Activated T-cell treated with anti-CD3 and anti-CD28 coated beads for 48 hours (primary cell): ENCODE data around the gene SCNM1.
"Not testable (repeated sequence)": the region's sequence is repeated elsewhere in the genome, so short reads cannot be mapped to it uniquely, and the experiment has no call there.

Source experiments
- DNase-seq: peaks from one replicate; pipeline ENCODE4 v3.0.0-alpha.2; 2020; ENCODE audit warnings: low read depth

Gene SCNM1

DNA sequence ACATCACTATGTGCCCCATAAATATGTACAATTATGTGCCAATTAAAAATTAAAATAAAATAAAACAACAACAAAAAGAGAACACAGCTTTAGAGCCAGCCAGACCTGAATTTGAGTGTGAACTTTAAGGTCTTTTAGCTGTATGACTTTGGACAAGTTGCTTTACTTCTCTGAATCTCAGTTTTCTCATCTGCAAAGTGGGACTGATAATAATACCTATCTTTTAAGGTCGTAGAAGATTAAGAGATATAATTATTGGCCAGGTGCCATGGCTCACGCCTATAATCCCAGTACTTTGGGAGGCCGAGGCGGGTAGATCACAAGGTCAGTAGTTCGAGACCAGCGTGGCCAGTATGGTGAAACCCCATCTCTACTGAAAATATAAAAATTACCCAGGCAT is 27.4 kb downstream of the SCNM1 start:
- no peak for DNase-seq

DNA sequence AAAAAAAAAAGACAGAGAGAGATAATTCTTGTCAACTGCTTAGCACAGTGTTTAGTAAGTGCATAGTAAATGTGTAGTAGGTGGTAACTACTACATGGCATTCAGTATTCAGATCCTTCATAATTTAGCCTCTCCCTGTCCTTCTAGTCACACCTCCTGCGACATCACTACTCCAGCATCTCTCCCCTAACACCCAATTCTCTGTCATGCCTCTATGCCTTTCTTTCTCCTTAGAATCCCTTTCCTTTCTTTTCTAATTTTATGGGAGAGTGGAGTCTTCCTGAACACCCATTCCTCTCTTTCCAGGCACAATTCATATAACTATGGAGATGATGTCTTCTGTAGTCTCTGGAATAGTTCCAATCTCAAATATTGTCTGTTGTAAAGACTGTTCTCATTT is 27.9 kb downstream of the SCNM1 start:
- no peak for DNase-seq

DNA sequence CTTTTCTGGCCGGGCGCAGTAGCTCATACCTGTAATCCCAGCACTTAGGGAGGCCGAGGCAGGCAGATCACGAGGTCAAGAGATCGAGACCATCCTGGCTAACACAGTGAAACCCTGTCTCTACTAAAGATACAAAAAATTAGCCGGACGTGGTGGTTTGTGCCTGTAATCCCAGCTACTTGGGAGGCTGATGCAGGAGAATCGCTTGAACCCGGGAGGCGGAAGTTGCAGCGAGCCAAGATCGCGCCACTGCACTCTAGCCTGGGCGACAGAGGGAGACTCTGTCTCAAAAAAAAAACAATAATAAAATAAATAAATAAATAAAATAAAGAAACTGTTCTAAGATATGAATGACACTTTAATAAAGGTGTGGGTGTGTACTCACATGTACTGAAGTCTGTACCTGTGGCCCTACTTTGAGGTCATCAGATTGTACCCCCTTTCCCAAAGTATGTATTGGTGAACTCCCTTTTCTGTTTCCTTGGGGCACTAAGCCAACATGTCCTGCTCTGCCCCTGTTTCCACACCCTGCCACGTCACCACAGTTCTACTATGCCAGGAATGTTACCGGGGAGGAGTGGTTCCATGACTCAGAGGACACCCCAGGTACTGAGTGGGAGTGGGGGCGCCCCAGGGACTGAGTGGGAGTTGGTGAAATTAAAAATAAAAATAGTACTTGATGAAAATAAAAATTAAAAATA is 29.1 kb downstream of the SCNM1 start:
- DNase-seq, result not testable (repeated sequence)

DNA sequence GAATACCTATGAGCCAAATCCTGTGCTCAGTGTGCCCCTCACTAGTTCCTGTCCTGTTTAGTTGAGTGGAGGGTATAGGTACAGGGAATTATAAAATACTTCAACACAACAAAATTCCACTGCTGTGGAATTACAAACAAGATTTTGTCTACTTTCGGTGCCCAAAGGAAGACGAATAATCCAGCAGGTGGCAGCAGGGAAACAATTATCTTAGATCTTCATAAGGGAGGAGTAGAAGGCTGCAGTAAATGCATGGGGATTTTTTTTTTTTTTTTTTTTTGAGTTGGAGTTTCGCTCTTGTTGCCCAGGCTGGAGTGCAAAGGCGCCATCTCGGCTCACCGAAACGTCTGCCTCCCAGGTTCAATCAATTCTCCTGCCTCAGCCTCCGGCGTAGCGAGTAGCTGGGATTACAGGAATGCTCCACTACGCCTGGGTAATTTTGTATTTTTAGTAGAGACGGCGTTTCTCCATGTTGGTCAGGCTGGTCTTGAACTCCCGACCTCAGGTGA is 30.4 kb downstream of the SCNM1 start:
- DNase-seq, result no peak

DNA sequence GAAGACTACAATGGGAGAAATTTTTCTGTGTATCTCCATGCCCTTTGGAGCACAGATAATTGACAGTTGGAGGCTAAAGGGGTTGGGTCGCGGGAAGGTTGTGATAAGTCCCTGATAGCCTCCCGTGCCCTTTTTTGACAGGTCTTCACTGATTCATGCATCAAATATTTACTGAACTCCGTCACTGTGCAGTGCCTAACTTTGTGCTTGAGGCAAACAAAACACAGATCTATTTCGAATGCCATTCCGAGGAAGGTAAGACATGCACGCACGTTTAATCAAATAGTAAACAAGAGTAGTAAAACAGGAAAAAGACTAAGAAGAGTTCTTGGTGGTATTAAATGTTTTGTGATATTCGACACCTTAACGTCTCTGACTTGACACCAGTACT is 31.9 kb downstream of the SCNM1 start:
- DNase-seq, result no peak

DNA sequence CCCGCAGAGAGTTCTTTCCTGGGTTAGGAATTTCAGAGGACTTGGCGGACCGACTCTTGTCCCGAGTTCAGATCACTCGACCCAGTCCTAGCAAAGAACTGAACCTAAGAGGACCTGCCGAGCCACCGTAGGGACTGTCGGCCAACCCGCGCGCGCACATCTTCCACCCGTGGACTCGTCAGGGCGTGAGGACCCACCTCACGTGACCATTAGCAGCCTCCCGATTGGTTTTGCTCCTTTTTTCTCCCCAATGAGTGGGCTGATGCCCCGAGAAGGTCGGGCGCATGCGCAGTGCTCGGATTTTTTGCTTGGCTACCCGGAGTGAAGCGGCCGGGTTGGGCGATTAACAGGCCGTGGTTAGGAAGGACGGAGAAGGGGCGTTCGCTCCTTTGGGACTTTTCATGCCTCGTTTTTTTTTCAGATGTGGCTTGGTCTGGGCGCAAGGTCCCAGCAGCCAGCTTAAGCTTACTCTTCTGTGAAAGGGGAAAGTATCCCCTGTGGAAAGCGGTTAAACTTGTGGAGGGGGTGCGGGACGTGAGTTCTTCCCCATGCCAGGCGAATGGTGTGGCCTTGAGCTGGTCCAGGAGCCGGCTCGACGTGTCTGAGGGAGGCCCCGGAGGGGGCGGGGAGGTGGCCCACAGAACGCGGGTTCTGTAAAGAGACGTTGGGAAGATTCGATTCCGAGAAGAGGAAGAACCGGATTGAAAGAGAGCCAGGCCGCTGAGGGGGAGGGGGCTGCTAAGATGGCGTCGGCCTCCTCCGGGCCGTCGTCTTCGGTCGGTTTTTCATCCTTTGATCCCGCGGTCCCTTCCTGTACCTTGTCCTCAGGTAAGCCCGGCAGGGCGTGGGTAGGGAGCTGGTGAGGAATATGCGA is 32.5 kb downstream of the SCNM1 start, which contains the start of gene PIP5K1A:
Gene PIP5K1A (plus strand): TSS at position 299 of the 874 bp plus-strand sequence. CDS start 445 bp downstream, at position 744.
- peak; percentile 94 for DNase-seq

DNA sequence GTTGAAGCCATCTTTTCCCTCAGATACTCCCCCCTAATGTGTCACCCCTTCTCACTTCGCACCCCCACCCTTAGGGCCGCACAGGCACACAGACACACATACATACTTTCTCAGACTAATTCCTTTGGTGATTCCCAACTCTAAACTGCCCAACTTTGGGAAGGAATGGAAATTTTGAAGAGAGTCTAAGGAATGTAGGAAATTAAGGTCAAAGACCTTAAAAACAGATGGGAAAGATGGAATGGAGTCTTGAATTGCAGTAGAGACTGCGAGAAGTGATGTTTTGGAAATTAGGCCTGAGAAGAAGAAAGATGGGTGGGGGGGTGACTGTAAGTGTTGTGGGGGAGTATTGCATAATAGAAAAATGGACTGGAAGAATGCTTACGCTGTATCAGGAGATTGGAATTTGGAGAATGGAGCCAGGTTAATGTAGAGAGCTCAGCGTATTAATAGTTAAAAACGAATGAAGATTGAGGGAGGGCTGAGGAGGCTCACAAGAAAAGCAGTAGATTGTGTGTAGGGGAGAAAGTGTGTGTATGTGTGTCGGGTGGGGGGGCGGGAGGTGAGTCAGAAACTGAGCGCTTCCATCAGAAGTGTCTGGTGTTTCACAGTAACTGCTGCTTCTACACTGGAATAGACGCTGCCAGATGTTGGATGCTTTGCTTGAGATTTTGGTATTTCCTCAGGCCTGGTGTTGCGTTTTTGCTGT is 34.1 kb downstream of the SCNM1 start:
- DNase-seq, result no peak

DNA sequence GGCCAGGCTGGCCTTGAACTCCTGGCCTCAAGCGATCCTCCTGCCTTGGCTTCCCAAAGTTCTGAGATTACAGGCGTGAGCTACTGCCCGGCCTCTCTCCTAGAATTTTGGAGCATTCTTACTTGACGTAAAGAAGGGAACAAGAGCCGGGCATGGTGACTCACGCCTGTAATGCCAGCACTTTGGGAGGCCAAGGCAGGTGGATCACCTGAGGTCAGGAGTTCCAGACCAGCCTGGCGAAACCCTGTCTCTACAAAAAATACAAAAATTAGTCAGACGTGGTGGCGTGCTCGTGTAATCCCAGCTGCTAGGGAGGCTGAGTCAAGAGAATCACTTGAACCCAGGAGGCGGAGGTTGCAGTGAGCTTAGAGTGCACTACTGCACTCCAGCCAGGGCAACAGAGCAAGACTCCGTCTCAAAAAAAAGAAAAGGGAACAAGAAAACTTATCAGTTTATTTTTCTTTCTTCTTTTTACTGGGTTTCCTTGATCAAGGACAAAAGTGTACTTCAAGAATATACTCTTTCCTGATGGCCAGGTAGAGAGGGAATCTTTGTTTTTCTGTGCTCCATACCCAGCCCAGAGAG is 39.5 kb downstream of the SCNM1 start:
- not testable (repeated sequence) for DNase-seq

DNA sequence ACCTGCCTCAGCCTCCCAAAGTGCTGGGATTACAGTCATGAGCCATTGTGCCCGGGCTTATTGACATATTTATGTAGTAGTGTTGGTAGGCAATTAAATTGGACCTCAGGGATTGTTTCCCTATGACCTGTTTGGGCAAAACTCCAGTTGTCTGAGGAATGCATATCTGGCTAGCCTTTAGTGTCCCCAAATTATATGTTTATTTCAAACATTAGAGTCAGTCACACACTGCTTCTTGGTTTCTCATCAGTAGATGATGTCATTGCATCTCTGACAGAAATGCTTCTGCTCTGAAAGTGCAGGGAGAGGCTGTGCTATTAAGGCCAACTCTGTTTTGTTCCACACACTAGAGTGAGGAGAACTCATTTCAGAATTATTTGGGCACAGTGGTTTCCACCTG is 44.9 kb downstream of the SCNM1 start:
- no peak for DNase-seq

DNA sequence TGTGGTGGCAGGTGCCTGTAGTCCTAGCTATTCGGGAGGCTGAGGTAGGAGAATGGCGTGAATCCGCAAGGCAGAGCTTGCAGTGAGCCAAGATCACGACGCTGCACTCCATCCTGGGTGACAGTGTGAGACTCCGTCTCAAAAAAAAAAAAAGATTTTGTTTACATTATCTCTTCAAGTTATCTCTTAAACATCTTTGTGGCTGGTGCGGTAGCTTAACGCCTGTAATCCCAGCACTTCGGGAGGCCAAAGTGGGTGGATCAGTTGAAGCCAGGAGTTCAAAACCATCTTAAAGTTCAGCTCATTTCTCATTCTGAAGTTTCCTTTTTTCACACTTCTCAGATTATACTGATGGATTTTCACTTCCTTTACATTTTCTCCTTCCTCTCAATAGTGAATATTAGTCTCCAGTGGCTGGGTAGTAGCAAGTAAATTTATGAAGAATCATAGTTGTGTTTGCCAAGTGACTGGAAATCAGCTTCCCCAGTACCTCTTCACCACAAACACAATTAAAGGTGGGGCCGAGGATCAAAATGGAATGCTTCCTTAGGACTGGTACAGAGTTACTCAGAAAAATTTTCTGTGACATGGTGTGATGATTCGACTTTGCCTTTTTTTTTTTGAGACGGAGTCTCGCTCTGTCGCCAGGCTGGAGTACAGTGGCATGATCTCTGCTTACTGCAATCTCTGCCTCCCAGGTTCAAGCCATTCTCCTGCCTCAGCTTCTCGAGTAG is 46.2 kb downstream of the SCNM1 start:
- DNase-seq, result no peak

DNA sequence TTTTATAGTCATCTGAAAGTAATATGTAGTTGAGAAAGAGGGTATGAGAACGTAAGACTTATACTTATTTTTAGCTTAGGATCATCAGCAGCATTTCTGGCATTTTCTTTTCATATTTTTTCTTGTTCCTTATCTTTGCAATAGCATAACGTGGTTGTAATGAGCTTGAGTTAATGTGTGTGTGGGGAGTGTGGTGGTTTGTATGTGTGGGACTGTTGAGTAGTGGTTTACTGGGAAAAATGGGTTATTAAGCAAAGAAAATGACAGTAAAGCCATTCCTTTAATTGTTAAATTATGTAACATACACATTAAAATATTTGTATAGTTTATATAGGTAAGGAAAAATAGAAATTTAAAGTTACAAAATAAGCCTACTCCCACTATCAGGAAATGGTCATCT is 47.6 kb downstream of the SCNM1 start:
- DNase-seq, result no peak
